Liver (tissue), 9 donors: Measurements from ENCODE around the gene RAB31. TPM values are rescaled to one million over a fixed set of nuclear protein-coding genes. Genes with fewer than 3 reads are reported as not detected.
A peak's percentile ranks its signal among the peaks of the same experiment; 100 is the strongest.

Experiments used
- DNase-seq: peaks from one replicate; pipeline ENCODE4 v3.0.0-alpha.2; 2017; ENCODE audit warnings: low spot score
- H3K27ac ChIP-seq, 2 donors: one replicate each; pipeline ENCODE4 v1.7.0; 2013; ENCODE audit warnings: inconsistent platforms in 2 of 2, low read length in 2 of 2, control low read depth in 1 of 2, low read depth in 1 of 2, mild to moderate bottlenecking in 1 of 2
- H3K27me3 ChIP-seq, 4 donors: one replicate each; pipeline versions ENCODE4 v1.6.1 to v1.7.0; 2013; ENCODE audit warnings: low read length in 3 of 4, inconsistent platforms in 1 of 4, mild to moderate bottlenecking in 1 of 4, moderate library complexity in 1 of 4; ENCODE audit not compliant: control insufficient read depth in 4 of 4, insufficient read depth in 4 of 4
- H3K36me3 ChIP-seq, 4 donors: one replicate each; pipeline versions ENCODE4 v1.6.1 to v1.7.0; 2013; ENCODE audit warnings: low read length in 3 of 4, mild to moderate bottlenecking in 3 of 4, low read depth in 1 of 4, moderate library complexity in 1 of 4; ENCODE audit not compliant: control insufficient read depth in 4 of 4, insufficient read depth in 3 of 4
- H3K4me1 ChIP-seq, 4 donors: one replicate each; pipeline versions ENCODE4 v1.6.1 to v1.7.0; 2013; ENCODE audit warnings: low read length in 3 of 4, mild to moderate bottlenecking in 3 of 4, moderate library complexity in 1 of 4; ENCODE audit not compliant: control insufficient read depth in 4 of 4, insufficient read depth in 4 of 4
- H3K4me3 ChIP-seq, 3 donors: one replicate each; pipeline versions ENCODE4 v1.6.1 to v1.7.0; 2013; ENCODE audit warnings: low read length in 3 of 3, control low read depth in 1 of 3, low read depth in 1 of 3, mild to moderate bottlenecking in 1 of 3
- H3K9ac ChIP-seq, 2 donors: one replicate each; pipeline ENCODE4 v1.7.0; 2013; ENCODE audit warnings: low read length in 2 of 2, mild to moderate bottlenecking in 2 of 2, moderate library complexity in 2 of 2, control low read depth in 1 of 2, low read depth in 1 of 2
- H3K9me3 ChIP-seq, 4 donors: one replicate each; pipeline versions ENCODE4 v1.6.1 to v1.7.0; 2013; ENCODE audit warnings: low read length in 3 of 4; ENCODE audit not compliant: control insufficient read depth in 4 of 4
- EGR1 ChIP-seq, 2 donors: IDR thresholded peaks; 2 replicates each; pipeline ENCODE4 v1.6.1; 2016 to 2018; ENCODE audit warnings: antibody characterized with exemption in 2 of 2, low read depth in 2 of 2
- FOXA1 ChIP-seq: IDR thresholded peaks from 2 replicates; pipeline ENCODE4 v1.6.1; 2016; ENCODE audit warnings: antibody characterized with exemption
- GABPA ChIP-seq, 2 donors: IDR thresholded peaks in 1 of 2; conservative IDR thresholded peaks in 1 of 2; 2 replicates each; pipeline ENCODE4 v1.6.1; 2016; ENCODE audit warnings: antibody characterized with exemption in 2 of 2, mild to moderate bottlenecking in 1 of 2, moderate library complexity in 1 of 2
- HNF4G ChIP-seq: IDR thresholded peaks from 2 replicates; pipeline ENCODE4 v1.6.1; 2016; ENCODE audit warnings: antibody characterized with exemption
- JUND ChIP-seq, 2 donors: IDR thresholded peaks; 2 replicates each; pipeline ENCODE4 v1.6.1; 2016; ENCODE audit warnings: antibody characterized with exemption in 2 of 2
- RAD21 ChIP-seq, 2 donors: IDR thresholded peaks; 2 replicates each; pipeline ENCODE4 v1.6.1; 2016; ENCODE audit warnings: antibody characterized with exemption in 2 of 2, mild to moderate bottlenecking in 2 of 2
- RXRA ChIP-seq, 2 donors: IDR thresholded peaks; 2 replicates each; pipeline ENCODE4 v1.6.1; 2017 to 2018; ENCODE audit warnings: antibody characterized with exemption in 2 of 2, mild to moderate bottlenecking in 1 of 2
- TAF1 ChIP-seq: conservative IDR thresholded peaks from 2 replicates; pipeline ENCODE4 v1.6.1; 2016; ENCODE audit warnings: antibody characterized with exemption, mild to moderate bottlenecking
- WGBS: extraction: QIAGEN DNeasy Blood & Tissue Kit; methylation state at CpG from one replicate; pipeline ENCODE4 v1.1.7; 2013; 5-methylcytosine and 5-hydroxymethylcytosine counted together
- polyA plus RNA-seq, 2 donors: library from polyadenylated mRNA; stranded (reverse) in 1 of 2; unstranded in 1 of 2; fragments of 200-250 nt in 1 of 2; fragments of >200 nt in 1 of 2; fragmentation: Nextera tagmentation in 1 of 2; extraction: Ambion mirVana in 1 of 2; gene quantifications; one replicate each; pipeline versions ENCODE4 v1.2.1 to v1.2.3, GENCODE V29; 2013 to 2015
- total RNA-seq, 2 donors: library from RNA; depleted of rRNA; stranded (reverse); fragments of >200 nt; gene quantifications; one replicate each; pipeline ENCODE4 v1.2.3, GENCODE V29; 2014
- TF ChIP-seq, protein P1 (sequence below): fragments of 150-350 bp; IDR thresholded peaks from 2 replicates; pipeline ENCODE4 v1.5.1; 2017; ENCODE audit warnings: improper control_type of control experiment, low read depth, low read length; ENCODE audit not compliant: missing input control
- TF ChIP-seq, protein P2 (sequence below): IDR thresholded peaks from 2 replicates; pipeline ENCODE4 v1.6.1; 2016; ENCODE audit warnings: antibody characterized with exemption
- TF ChIP-seq, protein P3 (sequence below): IDR thresholded peaks from 2 replicates; pipeline ENCODE4 v1.6.1; 2016; ENCODE audit warnings: antibody characterized with exemption
- TF ChIP-seq, protein P4 (sequence below): IDR thresholded peaks from 2 replicates; pipeline ENCODE4 v1.6.1; 2016; ENCODE audit warnings: antibody characterized with exemption
- TF ChIP-seq, protein P5 (sequence below): IDR thresholded peaks from 2 replicates; pipeline ENCODE4 v1.6.1; 2016; ENCODE audit warnings: antibody characterized with exemption, mild to moderate bottlenecking
- donor health status: healthy.
- donor health status: healthy.
- donor health status: healthy.
- donor health status: healthy.
- donor health status: healthy.

The RAB31 gene
- total and polyA plus RNA-seq, 4 donors, result 3.6 to 12.8 (median 9.7) TPM

DNA sequence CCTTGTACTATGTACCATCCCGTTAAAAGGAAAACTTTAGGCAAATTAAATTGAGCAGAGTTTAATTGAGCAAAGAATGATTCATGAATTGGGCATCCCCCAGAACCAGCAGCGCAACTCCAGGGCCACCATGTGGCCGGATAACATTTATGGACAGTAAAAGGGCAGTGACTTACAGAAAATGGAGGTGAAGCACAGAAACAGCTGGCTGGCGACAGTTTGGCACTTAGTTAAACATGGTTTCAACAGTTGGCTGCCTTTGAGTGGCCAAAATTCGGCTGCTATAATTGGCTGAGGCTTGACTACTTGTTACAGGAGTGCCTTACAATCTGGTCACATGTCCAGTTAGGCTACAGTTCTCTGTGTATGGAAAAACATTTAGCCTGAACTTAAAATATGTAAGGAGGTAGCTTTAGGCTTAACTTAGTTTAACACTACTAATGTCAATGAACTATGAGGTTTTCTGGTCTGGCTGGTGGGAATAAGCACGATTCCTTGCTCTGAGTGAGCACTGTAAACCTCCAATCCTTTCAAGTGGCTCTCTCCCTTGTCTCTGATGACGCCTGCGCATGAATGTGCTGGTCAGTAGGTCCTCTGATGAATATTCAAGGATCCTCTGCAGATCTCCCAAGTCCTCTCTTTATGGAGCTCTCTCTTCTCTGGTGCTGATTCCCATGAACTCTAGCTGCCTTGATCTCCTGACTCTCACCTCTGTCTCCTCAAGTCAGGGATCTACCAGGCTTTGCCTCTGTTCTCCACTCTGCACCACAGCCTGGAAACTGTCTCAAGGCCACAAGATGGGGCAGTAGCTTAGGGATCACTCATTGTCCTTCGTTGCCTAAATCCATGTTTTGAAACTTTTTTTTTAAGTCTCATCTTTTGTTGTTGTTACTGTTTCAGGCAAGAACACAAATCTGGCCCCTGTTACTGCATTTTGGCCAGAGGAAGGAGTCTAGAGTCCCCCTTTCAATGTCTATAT, 24.4 kb upstream of the RAB31 start:
- TF ChIP-seq, protein P1, sequence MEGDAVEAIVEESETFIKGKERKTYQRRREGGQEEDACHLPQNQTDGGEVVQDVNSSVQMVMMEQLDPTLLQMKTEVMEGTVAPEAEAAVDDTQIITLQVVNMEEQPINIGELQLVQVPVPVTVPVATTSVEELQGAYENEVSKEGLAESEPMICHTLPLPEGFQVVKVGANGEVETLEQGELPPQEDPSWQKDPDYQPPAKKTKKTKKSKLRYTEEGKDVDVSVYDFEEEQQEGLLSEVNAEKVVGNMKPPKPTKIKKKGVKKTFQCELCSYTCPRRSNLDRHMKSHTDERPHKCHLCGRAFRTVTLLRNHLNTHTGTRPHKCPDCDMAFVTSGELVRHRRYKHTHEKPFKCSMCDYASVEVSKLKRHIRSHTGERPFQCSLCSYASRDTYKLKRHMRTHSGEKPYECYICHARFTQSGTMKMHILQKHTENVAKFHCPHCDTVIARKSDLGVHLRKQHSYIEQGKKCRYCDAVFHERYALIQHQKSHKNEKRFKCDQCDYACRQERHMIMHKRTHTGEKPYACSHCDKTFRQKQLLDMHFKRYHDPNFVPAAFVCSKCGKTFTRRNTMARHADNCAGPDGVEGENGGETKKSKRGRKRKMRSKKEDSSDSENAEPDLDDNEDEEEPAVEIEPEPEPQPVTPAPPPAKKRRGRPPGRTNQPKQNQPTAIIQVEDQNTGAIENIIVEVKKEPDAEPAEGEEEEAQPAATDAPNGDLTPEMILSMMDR, result no peak
- TF ChIP-seq RAD21 (IDR thresholded peaks at IDR 0.05), result peak; percentile 62 to 73
- Histone ChIP-seq H3K4me1 (no peaks in the 10 kb centered on the region), H3K9ac (no peak overlapping the region), H3K9me3 (no peaks in the 10 kb centered on the region), H3K27ac (no peak overlapping the region), H3K4me3 (no peak overlapping the region), H3K36me3 (no peaks in the 10 kb centered on the region), H3K27me3 (no peaks in the 10 kb centered on the region)
- no peak for DNase-seq
- WGBS, result 75% methylated on average over 9 of the region's 9 CpGs

DNA sequence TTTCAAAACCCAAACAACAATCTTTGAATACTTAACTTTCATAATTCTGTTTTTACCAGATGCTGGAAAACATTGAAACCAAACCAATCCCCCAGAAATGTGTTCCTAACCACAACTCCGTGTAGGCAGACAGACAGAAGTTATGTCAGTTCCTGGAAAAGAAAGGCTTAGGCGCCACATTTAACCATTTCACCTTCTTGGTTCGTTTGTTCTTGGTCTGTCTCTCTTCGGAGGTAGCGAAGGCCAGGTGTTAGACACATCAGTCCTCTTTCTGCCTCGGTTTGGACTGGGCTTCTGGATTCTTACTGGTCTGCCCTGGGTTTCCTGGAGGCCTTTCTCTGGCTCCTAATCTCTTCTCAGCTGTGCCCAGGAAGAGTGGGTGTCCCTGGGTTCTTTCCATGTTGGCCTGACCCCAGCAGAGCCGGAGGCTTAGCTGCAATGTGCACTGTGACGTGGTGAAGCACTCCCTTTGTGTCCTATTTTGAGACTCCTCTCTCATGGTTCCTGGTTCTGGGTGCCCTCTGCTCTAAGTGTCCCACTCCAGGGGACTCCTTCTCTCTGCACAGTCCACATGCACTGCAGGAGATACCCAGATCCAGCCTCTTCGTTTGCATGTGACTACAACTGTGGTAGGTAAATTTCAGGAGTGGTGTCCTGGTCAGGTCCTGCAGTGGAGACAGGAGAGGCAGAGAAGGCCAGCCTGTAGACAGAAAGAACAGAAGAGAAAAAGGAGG, 23.1 kb upstream of the RAB31 start:
- Histone ChIP-seq H3K27me3 (no peaks in the 10 kb centered on the region), H3K9ac (no peak overlapping the region), H3K36me3 (no peaks in the 10 kb centered on the region), H3K4me3 (no peak overlapping the region), H3K27ac (no peak overlapping the region), H3K9me3 (no peaks in the 10 kb centered on the region), H3K4me1 (no peaks in the 10 kb centered on the region)
- WGBS, result 70% methylated on average over 9 of the region's 9 CpGs
- no peak for TF ChIP-seq TAF1
- TF ChIP-seq HNF4G, result no peak
- no peak for TF ChIP-seq JUND (IDR thresholded peaks at IDR 0.05)
- TF ChIP-seq, protein P2, sequence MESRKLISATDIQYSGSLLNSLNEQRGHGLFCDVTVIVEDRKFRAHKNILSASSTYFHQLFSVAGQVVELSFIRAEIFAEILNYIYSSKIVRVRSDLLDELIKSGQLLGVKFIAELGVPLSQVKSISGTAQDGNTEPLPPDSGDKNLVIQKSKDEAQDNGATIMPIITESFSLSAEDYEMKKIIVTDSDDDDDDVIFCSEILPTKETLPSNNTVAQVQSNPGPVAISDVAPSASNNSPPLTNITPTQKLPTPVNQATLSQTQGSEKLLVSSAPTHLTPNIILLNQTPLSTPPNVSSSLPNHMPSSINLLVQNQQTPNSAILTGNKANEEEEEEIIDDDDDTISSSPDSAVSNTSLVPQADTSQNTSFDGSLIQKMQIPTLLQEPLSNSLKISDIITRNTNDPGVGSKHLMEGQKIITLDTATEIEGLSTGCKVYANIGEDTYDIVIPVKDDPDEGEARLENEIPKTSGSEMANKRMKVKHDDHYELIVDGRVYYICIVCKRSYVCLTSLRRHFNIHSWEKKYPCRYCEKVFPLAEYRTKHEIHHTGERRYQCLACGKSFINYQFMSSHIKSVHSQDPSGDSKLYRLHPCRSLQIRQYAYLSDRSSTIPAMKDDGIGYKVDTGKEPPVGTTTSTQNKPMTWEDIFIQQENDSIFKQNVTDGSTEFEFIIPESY, result no peak
- no peak for TF ChIP-seq GABPA (IDR thresholded peaks at IDR 0.05 in 1 of 2, conservative IDR thresholded peaks at IDR 0.05 in 1 of 2)
- TF ChIP-seq, protein P3, sequence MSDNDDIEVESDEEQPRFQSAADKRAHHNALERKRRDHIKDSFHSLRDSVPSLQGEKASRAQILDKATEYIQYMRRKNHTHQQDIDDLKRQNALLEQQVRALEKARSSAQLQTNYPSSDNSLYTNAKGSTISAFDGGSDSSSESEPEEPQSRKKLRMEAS, result no peak
- TF ChIP-seq RXRA (IDR thresholded peaks at IDR 0.05), result no peak
- TF ChIP-seq EGR1 (IDR thresholded peaks at IDR 0.05; ENCODE audit: low read depth in 2 of 2), result no peak
- DNase-seq, result no peak

DNA sequence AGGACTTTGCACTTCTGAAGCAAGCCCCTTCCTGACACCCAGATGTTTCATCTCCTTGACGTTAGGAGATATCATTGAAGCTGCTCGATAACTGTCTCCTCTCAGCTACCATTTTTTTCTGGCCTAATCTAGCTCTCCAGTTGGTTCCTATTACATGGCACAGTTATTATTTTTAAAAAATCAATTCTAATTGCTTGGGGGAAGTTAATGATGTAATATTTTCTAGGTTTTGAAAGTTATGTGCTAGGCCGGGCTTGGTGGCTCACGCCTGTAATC, 22.5 kb upstream of the RAB31 start:
- WGBS, result 89% methylated on average over 4 of the region's 4 CpGs
- no peak for DNase-seq
- no peaks in the 10 kb centered on the region for H3K36me3 ChIP-seq
- no peaks in the 10 kb centered on the region for H3K27me3 ChIP-seq
- H3K27ac ChIP-seq, result no peak overlapping the region
- no peaks in the 10 kb centered on the region for H3K9me3 ChIP-seq
- no peaks in the 10 kb centered on the region for H3K4me1 ChIP-seq
- no peak for TF ChIP-seq JUND (IDR thresholded peaks at IDR 0.05)
- TF ChIP-seq, protein P4, sequence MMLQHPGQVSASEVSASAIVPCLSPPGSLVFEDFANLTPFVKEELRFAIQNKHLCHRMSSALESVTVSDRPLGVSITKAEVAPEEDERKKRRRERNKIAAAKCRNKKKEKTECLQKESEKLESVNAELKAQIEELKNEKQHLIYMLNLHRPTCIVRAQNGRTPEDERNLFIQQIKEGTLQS, result no peak
- no peak for TF ChIP-seq GABPA (IDR thresholded peaks at IDR 0.05 in 1 of 2, conservative IDR thresholded peaks at IDR 0.05 in 1 of 2)
- TF ChIP-seq TAF1, result no peak
- TF ChIP-seq, protein P5, sequence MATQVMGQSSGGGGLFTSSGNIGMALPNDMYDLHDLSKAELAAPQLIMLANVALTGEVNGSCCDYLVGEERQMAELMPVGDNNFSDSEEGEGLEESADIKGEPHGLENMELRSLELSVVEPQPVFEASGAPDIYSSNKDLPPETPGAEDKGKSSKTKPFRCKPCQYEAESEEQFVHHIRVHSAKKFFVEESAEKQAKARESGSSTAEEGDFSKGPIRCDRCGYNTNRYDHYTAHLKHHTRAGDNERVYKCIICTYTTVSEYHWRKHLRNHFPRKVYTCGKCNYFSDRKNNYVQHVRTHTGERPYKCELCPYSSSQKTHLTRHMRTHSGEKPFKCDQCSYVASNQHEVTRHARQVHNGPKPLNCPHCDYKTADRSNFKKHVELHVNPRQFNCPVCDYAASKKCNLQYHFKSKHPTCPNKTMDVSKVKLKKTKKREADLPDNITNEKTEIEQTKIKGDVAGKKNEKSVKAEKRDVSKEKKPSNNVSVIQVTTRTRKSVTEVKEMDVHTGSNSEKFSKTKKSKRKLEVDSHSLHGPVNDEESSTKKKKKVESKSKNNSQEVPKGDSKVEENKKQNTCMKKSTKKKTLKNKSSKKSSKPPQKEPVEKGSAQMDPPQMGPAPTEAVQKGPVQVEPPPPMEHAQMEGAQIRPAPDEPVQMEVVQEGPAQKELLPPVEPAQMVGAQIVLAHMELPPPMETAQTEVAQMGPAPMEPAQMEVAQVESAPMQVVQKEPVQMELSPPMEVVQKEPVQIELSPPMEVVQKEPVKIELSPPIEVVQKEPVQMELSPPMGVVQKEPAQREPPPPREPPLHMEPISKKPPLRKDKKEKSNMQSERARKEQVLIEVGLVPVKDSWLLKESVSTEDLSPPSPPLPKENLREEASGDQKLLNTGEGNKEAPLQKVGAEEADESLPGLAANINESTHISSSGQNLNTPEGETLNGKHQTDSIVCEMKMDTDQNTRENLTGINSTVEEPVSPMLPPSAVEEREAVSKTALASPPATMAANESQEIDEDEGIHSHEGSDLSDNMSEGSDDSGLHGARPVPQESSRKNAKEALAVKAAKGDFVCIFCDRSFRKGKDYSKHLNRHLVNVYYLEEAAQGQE, result no peak
- TF ChIP-seq, protein P3, result no peak
- TF ChIP-seq, protein P2, result no peak
- no peak for TF ChIP-seq HNF4G
- no peak for TF ChIP-seq FOXA1
- H3K9ac ChIP-seq, result no peak overlapping the region
- H3K4me3 ChIP-seq, result no peak overlapping the region
